GM10266 (cell line): ENCODE measurements around the gene NPFFR1.

Experiments
- DNase-seq: peaks from one replicate; pipeline ENCODE4 v3.0.0; 2012; ENCODE audit errors: extremely low spot score
- CTCF ChIP-seq: IDR thresholded peaks from 2 replicates; pipeline ENCODE4 v1.5.1; 2012; ENCODE audit warnings: mild to moderate bottlenecking, low read depth; ENCODE audit not compliant: control insufficient read depth, insufficient read depth; ENCODE audit errors: missing control alignments

Gene NPFFR1

GRCh38 chr10:70297224-70297623 lies 13.4 kb upstream of the NPFFR1 start:
- no peak for TF ChIP-seq CTCF
- DNase-seq, result no peak

GRCh38 chr10:70296406-70296899 lies 12.6 kb upstream of the NPFFR1 start:
- no peak for DNase-seq
- no peak for TF ChIP-seq CTCF

GRCh38 chr10:70295926-70296325 lies 12.1 kb upstream of the NPFFR1 start:
- no peak for DNase-seq
- TF ChIP-seq CTCF, result no peak

- no peak for DNase-seq
Measured at GRCh38 chr10:70295321-70295720, 11.5 kb upstream of the NPFFR1 start.

GRCh38 chr10:70293169-70293843 lies 9.5 kb upstream of the NPFFR1 start:
- DNase-seq, result peak; percentile 64
- TF ChIP-seq CTCF, result no peak

More at GRCh38 chr10:70295321-70295720, 11.5 kb upstream of the NPFFR1 start:
- TF ChIP-seq CTCF, result no peak

- DNase-seq, result no peak
- no peak for TF ChIP-seq CTCF
Measured at GRCh38 chr10:70292004-70292403, 8.2 kb upstream of the NPFFR1 start.

- DNase-seq, result no peak
- no peak for TF ChIP-seq CTCF
Measured at GRCh38 chr10:70289739-70290138, 5.9 kb upstream of the NPFFR1 start.
